Measurements from ENCODE around the gene CCRL2.
"Not testable (repeated sequence)": the region's sequence is repeated elsewhere in the genome, so short reads cannot be mapped to it uniquely, and the experiment has no call there.

Gene CCRL2

DNA sequence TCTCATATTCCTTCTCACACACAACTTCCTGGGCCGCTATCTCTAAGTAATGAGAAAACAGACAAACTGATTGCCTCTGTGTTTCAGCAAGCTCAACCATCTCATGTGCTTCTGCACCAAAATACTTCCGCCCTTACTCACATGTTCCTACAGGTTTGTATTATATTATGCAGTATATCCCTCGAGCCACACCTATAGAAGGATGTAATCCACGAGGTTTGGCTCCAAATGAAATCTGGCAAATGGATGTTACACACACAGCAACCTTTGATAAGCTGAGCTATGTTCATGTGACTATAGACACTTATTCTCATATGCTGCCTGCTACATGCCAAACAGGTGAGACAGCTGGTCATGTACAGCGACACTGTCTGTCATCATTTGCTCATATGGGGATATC lies 22.6 kb downstream of the CCRL2 start:
- no peak for DNase-seq

DNA sequence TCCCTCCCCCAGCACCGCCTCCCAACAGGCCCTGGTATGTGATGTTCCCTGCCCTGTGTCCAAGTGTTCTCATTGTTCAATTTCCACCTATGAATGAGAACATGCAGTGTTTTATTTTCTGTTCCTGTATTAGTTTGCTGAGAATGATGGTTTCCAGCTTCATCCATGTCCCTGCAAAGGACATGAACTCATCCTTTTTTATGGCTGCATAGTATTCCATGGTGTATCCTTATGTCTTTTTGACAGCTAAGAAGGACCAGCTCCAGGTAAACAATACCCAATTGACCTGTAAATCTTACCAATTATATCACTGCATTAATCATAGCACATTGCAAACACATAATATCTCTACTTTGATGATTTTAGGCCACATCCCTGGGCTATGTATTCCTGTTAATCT lies 23.8 kb downstream of the CCRL2 start:
- not testable (repeated sequence) for DNase-seq

DNA sequence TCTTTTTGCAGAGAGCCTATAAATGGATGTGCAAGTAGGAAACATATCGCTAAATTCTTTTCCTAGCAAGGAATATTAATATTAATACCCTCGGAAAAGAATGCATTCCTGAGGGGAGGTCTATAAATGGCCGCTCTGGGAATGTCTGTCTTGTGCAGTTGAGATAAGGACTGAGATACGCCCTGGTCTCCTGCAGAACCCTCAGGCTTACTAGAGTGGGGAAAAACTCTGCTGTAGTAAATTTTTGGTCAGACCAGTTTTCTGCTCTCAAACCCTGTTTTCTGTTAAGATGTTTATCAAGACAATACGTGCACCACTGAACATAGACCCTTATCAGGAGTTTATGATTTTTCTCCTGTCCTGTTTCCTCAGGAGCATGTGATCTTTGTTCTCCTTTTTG lies 24.8 kb downstream of the CCRL2 start:
- not testable (repeated sequence) for DNase-seq

DNA sequence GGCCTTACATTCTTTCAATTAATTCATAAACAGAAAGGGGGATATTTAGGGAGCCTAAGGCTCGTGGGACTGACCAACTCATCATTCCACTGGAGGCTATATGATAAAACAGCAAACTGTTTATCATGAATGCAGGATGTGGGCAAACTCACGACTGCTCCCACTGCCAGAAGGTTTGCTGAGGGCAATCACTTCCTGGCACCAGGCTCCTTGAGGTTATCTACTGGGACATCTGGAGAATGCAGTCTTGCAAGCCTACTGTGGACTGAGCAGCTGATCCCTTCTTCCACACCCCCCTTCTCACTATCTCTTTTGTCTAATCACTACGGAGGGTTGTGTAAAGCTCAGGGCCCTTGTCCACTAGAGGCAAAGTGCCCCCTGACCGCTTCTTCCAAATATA lies 26.1 kb downstream of the CCRL2 start:
- DNase-seq = not testable (repeated sequence)

DNA sequence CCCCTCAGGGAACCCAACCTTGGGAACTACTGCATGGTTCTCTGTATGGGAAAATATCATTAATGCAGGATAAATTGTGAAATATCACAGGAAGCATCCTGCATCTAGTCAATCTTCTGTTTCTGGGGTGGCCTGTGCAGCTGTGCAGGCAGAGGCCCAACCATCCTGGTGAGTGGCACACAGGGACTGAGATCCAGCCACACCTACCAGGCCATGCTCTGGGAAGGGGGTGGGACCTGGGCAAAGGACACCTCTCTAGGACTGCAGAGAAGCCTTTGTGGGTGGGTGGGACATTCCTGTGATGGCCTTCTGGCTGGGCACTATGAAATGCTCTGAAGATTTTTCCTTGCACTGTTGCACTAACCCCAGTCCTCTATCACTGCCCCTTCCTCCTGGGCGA lies 26.8 kb downstream of the CCRL2 start:
- DNase-seq = no peak

DNA sequence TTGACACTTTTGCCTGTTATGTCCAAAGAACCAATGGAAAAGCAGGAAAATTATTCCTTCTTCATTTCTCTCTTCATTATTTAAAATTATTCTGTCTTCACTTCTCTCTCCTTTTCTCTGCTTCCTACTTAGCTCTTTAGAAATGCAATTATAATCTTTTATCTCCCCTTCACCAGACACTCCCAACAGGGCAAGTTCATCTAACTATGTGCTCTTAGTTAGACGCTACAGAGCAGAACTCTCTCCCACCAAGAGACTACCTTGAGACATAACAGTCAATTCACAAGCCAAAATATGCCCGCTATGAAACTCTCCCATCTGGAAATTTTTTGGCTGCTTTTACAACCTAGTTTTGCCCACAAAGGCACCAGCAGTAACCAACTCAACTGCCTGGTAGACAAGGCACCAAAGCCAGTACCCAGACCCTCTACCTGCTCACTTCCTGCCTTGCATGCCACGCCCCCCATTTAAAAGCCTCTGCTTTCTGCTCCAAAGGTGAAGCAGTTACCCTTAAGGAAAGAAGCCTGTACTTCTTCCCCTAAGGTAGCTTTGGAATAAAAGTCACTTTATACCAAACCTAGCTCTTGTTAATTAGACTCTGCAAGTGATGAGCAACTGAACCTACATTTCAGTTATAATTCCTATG lies 28.1 kb downstream of the CCRL2 start:
- no peak for DNase-seq

DNA sequence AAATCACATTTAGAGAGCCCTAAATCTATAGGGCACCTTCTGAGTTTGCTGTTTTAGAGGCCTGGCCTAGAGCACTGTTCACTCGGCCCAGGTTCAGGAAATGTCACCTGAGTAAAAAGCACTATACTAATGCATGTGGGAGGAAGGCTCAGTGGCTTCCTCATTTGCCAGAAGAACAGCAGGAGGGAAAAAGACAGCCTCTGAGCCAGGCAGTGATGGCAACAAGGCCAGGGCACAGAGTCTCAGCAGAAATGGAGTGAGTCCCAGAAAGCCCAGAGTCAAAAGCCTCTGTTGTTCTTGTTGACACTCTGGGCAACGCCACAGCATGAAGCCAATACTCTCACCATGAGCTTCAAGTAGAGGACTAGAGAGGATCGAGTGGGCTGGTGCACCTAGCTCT lies 31.8 kb downstream of the CCRL2 start:
- no peak for DNase-seq

DNA sequence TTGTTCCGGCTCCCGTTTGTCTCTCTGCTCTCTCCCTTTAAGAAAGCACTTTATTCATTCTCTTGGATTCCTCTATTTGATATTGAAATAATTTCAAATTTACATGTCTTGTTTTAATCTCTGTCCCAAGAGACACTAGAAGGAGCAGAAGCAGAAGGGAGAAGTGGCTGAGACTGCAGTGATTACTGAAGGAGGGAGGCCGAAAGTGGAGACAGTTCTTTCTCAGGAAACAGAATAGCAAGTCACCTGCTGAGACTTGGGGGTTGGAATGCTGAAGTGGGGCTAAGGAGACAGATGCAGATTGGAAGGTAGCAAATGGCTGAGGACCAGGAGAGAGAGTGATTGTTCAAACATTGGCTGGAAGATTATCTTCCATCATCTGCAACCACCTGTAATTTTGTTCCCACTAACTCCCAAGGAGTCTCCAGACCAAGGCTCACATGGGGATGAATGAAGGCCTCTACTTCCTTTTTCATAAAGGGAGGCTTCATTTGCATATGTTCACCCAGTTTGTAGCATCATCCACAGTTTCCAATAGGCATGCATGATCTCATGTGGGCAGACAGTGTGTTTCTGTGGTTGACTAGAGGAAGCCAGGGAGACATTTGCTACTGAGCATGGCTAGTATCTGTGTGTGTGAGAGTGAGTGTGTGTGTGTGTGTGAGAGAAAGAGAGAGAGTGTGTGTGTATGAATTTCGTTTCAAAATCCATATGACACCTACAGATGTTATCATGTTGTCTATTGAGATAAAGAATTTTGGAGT lies 33.7 kb downstream of the CCRL2 start:
- DNase-seq = no peak

DNA sequence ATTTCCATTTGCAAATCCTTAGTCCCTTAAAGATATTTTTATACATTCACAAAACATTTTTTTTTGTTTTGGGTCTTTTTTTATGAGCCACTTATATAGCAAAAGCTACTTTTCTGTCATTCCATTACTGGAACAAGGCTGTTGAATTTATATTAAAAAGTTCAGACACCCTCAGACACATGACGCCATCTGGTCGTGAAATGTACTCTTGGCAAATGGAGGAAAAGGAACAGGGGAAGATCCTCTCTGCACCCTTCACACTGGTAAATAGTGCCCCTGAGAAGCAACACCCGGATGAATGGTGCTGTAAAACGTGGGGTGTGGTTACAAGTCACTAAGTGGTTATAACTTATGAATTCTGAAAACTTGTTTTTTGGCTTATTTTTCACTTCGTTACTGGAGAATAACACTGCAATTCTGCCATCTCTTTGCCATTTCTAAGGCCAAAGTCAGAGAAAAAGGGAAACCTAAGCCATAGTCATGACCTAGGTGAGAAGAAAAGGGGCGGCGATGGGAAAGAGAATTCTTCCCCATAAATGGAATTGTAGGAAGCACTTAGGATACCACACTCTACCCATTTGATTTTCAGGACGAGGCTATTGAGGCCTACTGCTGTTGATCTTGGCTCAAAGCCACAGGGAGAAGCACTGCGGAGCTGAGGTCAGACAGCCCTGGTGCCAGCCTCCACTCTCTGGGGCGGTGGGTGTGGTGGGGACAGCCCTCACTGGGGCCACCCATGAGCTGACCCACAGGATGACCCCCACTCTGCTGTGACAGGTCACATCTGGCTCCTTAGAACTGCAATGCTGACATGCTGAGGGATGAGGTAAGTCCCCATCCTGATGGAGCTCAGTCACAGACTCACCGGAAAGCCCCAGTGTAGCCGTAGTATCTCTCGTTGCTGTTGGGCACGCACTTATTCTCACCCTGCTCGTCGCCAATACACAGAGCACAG lies 35.8 kb downstream of the CCRL2 start:
- no peak for DNase-seq

DNA sequence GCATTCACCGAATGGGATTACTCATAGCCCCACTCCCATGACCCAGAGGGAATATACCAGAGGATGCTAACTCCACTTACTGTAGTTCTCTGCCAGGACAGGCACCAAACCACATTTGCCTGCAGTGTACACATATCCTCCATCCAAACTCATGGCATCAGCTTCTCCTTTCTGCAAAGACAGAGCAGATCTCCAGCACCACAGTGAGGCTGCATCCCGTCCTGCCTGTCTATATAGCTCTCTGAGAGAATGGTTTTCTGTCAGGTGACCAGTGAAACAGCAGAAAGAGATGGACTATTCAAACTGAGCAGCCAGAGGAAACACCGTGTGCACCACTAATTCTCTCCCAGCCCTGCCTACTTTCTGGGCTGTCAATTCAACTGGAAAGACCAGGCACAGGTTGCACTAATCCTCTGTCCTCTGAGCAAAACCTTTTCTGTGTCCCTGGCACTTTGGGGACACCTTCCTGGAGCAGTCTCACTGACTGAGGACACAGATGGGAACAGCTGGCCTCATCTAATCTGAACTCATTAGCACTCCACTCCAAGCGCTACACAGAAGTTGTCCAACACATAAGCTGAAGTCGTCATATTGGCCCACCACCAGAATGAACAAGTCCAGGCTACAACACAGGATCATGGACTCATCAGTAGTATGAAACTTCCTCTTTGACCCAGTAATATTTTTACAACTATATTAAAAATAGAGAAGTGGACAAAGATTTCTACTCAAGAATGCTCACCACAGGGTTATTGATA lies 40.3 kb downstream of the CCRL2 start:
- DNase-seq = no peak

DNA sequence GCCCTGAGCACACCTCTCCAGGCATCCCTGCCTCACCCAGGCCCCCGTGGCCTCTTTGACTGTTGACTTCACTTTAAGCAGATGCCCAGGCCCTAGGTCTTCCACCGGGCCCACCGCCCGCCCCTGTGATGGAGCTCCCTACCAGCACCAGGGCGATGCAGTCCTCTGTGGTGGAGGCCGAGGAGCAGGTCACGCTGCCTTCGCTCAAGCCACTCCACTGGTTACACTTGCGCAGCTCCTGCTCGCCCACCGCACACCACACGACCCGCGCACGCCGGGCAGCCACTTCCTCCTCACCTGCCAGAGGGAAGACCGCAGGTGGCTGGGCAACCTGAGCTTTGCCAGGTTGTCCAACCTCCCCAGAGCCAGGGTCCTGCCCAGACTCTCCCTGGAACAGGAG lies 41.7 kb downstream of the CCRL2 start:
- no peak for DNase-seq

DNA sequence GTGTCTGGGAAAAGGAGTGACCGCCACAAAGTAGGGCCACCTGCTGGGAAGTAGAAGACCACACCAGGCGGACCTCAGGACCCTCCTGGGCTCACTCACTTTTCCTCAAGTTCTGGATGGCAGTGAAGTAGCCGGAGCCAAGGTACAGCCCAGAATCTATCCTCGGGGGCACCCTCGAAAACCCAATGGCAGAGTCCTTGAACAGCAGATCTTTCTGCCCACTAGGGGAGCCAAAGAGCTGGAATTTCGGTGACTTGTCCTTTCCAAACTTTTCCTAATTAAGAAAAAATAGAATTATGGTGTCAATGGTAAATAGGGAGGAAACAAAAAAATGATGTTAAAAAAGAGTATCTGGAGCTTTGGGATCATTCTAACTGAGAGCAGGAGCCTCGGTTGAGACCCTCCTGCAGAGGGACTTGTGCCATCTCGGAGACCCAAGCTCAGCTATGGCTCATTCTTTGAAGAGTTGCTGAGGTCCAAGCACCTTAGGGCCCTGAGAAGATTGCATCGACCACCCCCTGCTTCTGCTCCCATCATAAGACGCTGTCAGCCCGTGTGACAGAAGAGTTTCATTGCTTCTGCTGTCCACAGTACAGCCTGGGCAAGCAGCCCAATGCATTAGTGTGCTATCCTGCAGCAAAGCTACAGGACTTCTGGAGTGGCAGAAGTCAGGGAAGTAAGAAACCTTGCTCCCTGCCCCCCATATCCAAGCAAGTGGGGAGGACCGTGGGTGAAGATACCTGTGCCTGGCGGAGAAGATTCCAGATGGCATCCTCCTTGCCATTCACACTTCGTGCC lies 42.9 kb downstream of the CCRL2 start:
- no peak for DNase-seq

DNA sequence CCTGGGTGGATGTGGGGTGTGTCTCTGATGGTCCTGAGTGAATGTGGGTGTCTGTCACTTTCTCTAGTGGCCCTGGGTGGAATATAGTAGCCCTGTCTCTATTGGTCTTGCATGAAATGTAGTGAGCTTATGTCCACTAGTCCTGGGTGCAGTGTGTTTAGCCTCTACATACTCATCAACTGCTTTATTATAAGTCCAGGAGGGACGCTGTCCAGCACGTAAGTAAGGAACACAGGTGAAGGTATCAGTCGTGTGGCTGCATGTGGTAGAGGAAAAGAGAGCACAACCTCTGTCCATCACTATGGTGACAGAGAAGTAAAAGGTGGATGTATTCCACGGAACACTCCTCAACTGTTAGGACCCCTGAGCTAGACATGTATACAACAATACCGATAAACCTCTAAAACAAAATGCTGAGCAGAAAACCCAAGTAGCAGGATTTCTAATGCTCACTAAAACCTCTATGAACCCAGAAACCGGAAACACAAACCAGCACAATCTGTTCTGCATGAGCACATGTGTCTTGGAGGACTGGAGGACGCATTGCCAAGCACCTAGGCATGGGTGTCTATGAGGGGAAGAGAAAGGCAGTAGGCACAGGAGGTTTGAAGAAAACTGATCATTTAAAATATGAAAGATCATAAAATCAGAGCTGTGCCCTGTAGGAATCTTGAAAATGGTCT lies 46.6 kb downstream of the CCRL2 start:
- no peak for DNase-seq

DNA sequence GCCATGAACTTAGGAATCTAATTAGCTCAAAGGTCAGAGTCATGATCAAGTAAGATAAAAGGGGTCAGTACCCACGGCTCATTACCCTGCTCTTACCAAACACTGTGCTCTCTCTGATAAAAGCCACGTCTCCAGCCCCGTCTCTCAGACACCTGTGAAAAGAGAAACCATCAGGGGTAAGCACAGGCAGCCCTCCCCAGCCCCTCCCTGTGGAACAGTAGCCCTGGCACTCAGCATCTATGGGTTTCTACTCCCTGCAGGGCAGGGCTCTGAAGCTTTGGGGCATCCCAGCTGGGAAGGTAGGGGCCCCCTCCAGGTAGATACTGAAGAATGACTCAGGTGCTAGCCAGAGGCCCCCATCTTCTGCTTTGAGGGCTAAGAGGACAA lies 47.1 kb downstream of the CCRL2 start:
- DNase-seq = no peak

DNA sequence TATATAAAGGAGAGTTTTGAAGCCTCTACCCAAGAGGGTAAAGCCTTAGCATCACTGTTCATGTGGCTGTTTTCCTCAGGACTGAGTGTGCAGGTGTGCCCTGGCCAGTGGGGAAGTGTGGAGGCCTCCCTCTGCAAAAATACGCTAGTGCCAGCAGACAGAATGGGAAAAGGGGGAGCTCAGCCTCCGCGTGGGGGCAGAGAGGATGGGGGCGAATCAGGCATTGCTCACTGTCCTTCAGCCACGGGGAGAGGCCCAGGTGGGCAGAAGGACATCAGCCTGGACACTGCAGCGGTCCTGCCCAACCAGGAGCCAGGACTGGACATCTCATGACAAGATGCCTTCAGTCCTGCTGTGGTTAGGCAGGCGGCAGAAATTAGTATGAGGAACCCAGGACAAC lies 47.5 kb downstream of the CCRL2 start:
- no peak for DNase-seq

DNA sequence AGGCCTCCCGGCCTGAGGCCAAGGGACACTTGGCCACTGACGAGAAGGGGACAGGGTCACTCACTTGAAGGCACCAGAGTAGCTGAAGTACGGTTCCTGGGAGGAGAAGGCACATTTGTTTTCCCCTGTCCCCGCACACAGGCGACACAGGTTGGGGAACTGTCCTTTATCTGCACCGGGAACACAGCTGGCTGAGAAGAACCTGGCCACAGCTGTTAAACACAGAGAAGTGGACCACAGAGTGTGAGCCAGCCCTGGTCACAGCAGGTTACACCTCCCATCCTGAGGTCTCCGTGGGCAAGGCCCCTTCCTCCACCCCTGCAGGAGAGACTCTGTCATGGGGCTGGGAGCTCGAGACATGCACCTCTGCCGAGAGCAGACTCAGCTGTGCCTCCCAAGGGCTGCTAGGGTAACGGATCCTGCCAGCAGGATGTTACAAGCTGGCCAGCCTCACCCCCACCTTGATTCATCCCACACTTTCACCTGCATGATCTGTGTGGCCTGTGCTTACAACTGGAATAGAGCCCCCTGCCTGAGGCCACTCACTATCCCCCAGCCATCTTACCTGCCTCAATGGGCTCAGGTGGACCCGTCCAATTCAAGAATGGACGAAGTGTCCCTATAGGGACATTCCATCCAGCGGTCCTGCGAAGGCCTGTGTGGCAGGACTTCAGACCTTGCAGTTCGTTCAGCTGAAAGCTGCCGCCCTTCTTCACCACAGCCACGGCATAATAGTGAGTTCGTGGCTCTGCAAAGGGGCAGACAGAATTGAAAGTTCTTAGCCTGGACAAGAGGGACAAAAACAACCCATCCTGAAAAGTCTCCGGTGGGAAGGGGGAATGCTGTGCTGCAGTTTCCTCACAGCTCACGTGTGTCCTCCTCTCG lies 48.4 kb downstream of the CCRL2 start:
- no peak for DNase-seq

DNA sequence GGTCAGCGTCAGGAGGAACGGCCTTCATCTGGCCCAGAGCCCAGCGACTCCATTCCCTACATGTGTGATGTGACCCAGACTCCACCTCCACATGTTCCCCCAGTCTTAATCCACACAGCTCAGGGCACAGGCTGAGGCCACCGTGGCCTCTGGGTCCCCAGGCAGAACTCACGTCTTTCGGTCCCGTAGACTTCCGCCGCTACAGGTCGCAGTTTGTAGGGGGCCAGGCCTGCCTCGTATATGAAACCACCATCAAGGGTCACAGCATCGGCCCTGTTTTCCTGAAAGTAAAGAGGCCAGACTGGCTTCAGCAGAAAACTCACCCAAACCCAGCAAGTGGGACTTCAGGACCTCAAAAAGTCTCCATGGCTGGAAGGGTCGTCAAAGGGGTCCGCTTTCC lies 49.1 kb downstream of the CCRL2 start:
- DNase-seq = no peak

Measured in right kidney (tissue), 1 donor.